Liver (tissue), 9 donors: Measurements from ENCODE around the gene U2AF2. TPM values are rescaled to one million over a fixed set of nuclear protein-coding genes. Genes with fewer than 3 reads are reported as not detected.

Source experiments
- DNase-seq: peaks from one replicate; pipeline ENCODE4 v3.0.0-alpha.2; 2017; ENCODE audit warnings: low spot score
- H3K27ac ChIP-seq, 2 donors: one replicate each; pipeline ENCODE4 v1.7.0; 2013; ENCODE audit warnings: inconsistent platforms in 2 of 2, low read length in 2 of 2, control low read depth in 1 of 2, low read depth in 1 of 2, mild to moderate bottlenecking in 1 of 2
- H3K27me3 ChIP-seq, 4 donors: one replicate each; pipeline versions ENCODE4 v1.6.1 to v1.7.0; 2013; ENCODE audit warnings: low read length in 3 of 4, inconsistent platforms in 1 of 4, mild to moderate bottlenecking in 1 of 4, moderate library complexity in 1 of 4; ENCODE audit not compliant: control insufficient read depth in 4 of 4, insufficient read depth in 4 of 4
- H3K36me3 ChIP-seq, 4 donors: one replicate each; pipeline versions ENCODE4 v1.6.1 to v1.7.0; 2013; ENCODE audit warnings: low read length in 3 of 4, mild to moderate bottlenecking in 3 of 4, low read depth in 1 of 4, moderate library complexity in 1 of 4; ENCODE audit not compliant: control insufficient read depth in 4 of 4, insufficient read depth in 3 of 4
- H3K4me1 ChIP-seq, 4 donors: one replicate each; pipeline versions ENCODE4 v1.6.1 to v1.7.0; 2013; ENCODE audit warnings: low read length in 3 of 4, mild to moderate bottlenecking in 3 of 4, moderate library complexity in 1 of 4; ENCODE audit not compliant: control insufficient read depth in 4 of 4, insufficient read depth in 4 of 4
- H3K4me3 ChIP-seq, 3 donors: one replicate each; pipeline versions ENCODE4 v1.6.1 to v1.7.0; 2013; ENCODE audit warnings: low read length in 3 of 3, control low read depth in 1 of 3, low read depth in 1 of 3, mild to moderate bottlenecking in 1 of 3
- H3K9ac ChIP-seq, 2 donors: one replicate each; pipeline ENCODE4 v1.7.0; 2013; ENCODE audit warnings: low read length in 2 of 2, mild to moderate bottlenecking in 2 of 2, moderate library complexity in 2 of 2, control low read depth in 1 of 2, low read depth in 1 of 2
- H3K9me3 ChIP-seq, 4 donors: one replicate each; pipeline versions ENCODE4 v1.6.1 to v1.7.0; 2013; ENCODE audit warnings: low read length in 3 of 4; ENCODE audit not compliant: control insufficient read depth in 4 of 4
- ATF3 ChIP-seq: IDR thresholded peaks from 2 replicates; pipeline ENCODE4 v1.6.1; 2016; ENCODE audit warnings: antibody characterized with exemption
- CTCF ChIP-seq: fragments of 150-350 bp; IDR thresholded peaks from 2 replicates; pipeline ENCODE4 v1.5.1; 2017; ENCODE audit warnings: improper control_type of control experiment, low read depth, low read length; ENCODE audit not compliant: missing input control
- EGR1 ChIP-seq, 2 donors: IDR thresholded peaks; 2 replicates each; pipeline ENCODE4 v1.6.1; 2016 to 2018; ENCODE audit warnings: antibody characterized with exemption in 2 of 2, low read depth in 2 of 2
- FOXA1 ChIP-seq: IDR thresholded peaks from 2 replicates; pipeline ENCODE4 v1.6.1; 2016; ENCODE audit warnings: antibody characterized with exemption
- GABPA ChIP-seq, 2 donors: IDR thresholded peaks in 1 of 2; conservative IDR thresholded peaks in 1 of 2; 2 replicates each; pipeline ENCODE4 v1.6.1; 2016; ENCODE audit warnings: antibody characterized with exemption in 2 of 2, mild to moderate bottlenecking in 1 of 2, moderate library complexity in 1 of 2
- HNF4A ChIP-seq, 2 donors: conservative IDR thresholded peaks; 2 replicates each; pipeline ENCODE4 v1.6.1; 2016; ENCODE audit warnings: antibody characterized with exemption in 2 of 2, mild to moderate bottlenecking in 2 of 2
- HNF4G ChIP-seq: IDR thresholded peaks from 2 replicates; pipeline ENCODE4 v1.6.1; 2016; ENCODE audit warnings: antibody characterized with exemption
- MAX ChIP-seq: IDR thresholded peaks from 2 replicates; pipeline ENCODE4 v1.6.1; 2016; ENCODE audit warnings: antibody characterized with exemption
- NR2F2 ChIP-seq: IDR thresholded peaks from 2 replicates; pipeline ENCODE4 v1.6.1; 2016; ENCODE audit warnings: antibody characterized with exemption
- RAD21 ChIP-seq, 2 donors: IDR thresholded peaks; 2 replicates each; pipeline ENCODE4 v1.6.1; 2016; ENCODE audit warnings: antibody characterized with exemption in 2 of 2, mild to moderate bottlenecking in 2 of 2
- RXRA ChIP-seq, 2 donors: IDR thresholded peaks; 2 replicates each; pipeline ENCODE4 v1.6.1; 2017 to 2018; ENCODE audit warnings: antibody characterized with exemption in 2 of 2, mild to moderate bottlenecking in 1 of 2
- SP1 ChIP-seq: IDR thresholded peaks from 2 replicates; pipeline ENCODE4 v1.6.1; 2018; ENCODE audit warnings: antibody characterized with exemption, mild to moderate bottlenecking
- TAF1 ChIP-seq: conservative IDR thresholded peaks from 2 replicates; pipeline ENCODE4 v1.6.1; 2016; ENCODE audit warnings: antibody characterized with exemption, mild to moderate bottlenecking
- YY1 ChIP-seq: IDR thresholded peaks from 2 replicates; pipeline ENCODE4 v1.6.1; 2016; ENCODE audit warnings: antibody characterized with exemption, mild to moderate bottlenecking
- ZBTB33 ChIP-seq: IDR thresholded peaks from 2 replicates; pipeline ENCODE4 v1.6.1; 2016; ENCODE audit warnings: antibody characterized with exemption
- WGBS: extraction: QIAGEN DNeasy Blood & Tissue Kit; methylation state at CpG from one replicate; pipeline ENCODE4 v1.1.7; 2013; 5-methylcytosine and 5-hydroxymethylcytosine counted together
- polyA plus RNA-seq, 2 donors: library from polyadenylated mRNA; stranded (reverse) in 1 of 2; unstranded in 1 of 2; fragments of 200-250 nt in 1 of 2; fragments of >200 nt in 1 of 2; fragmentation: Nextera tagmentation in 1 of 2; extraction: Ambion mirVana in 1 of 2; gene quantifications; one replicate each; pipeline versions ENCODE4 v1.2.1 to v1.2.3, GENCODE V29; 2013 to 2015
- total RNA-seq, 2 donors: library from RNA; depleted of rRNA; stranded (reverse); fragments of >200 nt; gene quantifications; one replicate each; pipeline ENCODE4 v1.2.3, GENCODE V29; 2014
- donor health status: healthy.
- donor health status: healthy.
- donor health status: healthy.
- donor health status: healthy.
- donor health status: healthy.

U2AF2 gene
- total and polyA plus RNA-seq, 4 donors: 8.6 to 66.6 (median 51.2) TPM

- Histone ChIP-seq H3K4me1 (peaks cover 0 to 24% (median 12%) of the 10 kb centered on the region in 4 donors), H3K27me3 (no peaks in the 10 kb centered on the region), H3K36me3 (peaks cover 18 to 55% (median 43%) of the 10 kb centered on the region in 4 donors), H3K9ac (no peak overlapping the region), H3K9me3 (no peaks in the 10 kb centered on the region), H3K27ac (no peak overlapping the region), H3K4me3 (no peak overlapping the region)
- WGBS: 81% methylated on average over 23 of the region's 23 CpGs
- peak; percentile 60 for DNase-seq
- TF ChIP-seq YY1 (no peak), MAX (no peak), RAD21 (IDR thresholded peaks at IDR 0.05) (no peak), HNF4A (conservative IDR thresholded peaks at IDR 0.05) (no peak), CTCF (no peak)
Observed at GRCh38 chr19:55670280-55671053, 15.6 kb downstream of the U2AF2 start.

- peaks cover 0 to 27% (median 16%) of the 10 kb centered on the region in 4 donors for H3K4me1 ChIP-seq
- no peak for DNase-seq
- H3K9me3 ChIP-seq: no peaks in the 10 kb centered on the region
- TF ChIP-seq ZBTB33 (no peak), FOXA1 (no peak), MAX (no peak), GABPA (IDR thresholded peaks at IDR 0.05 in 1 of 2, conservative IDR thresholded peaks at IDR 0.05 in 1 of 2) (no peak), TAF1 (no peak), RXRA (IDR thresholded peaks at IDR 0.05) (no peak), ATF3 (no peak), NR2F2 (no peak), YY1 (no peak), HNF4G (no peak), SP1 (no peak), HNF4A (conservative IDR thresholded peaks at IDR 0.05) (no peak), EGR1 (IDR thresholded peaks at IDR 0.05; ENCODE audit: low read depth in 2 of 2) (no peak)
- no peaks in the 10 kb centered on the region for H3K27me3 ChIP-seq
- no peak overlapping the region for H3K27ac ChIP-seq
- WGBS: 82% methylated on average over 2 of the region's 2 CpGs
- H3K9ac ChIP-seq: no peak overlapping the region
- H3K36me3 ChIP-seq: peaks cover 16 to 53% (median 39%) of the 10 kb centered on the region in 4 donors
- H3K4me3 ChIP-seq: no peak overlapping the region
Observed at GRCh38 chr19:55671054-55671378, 16.2 kb downstream of the U2AF2 start.
